Ammon's horn (tissue), 1 donor: ENCODE data around the gene COL27A1.

Experiments
- DNase-seq: peaks from one replicate; pipeline ENCODE4 v3.0.0-alpha.2; 2016; ENCODE audit warnings: low spot score

COL27A1 gene

GRCh38 chr9:114247491-114247890, 92.2 kb downstream of the COL27A1 start:
- no peak for DNase-seq

- peak; percentile 40 for DNase-seq
Measured at GRCh38 chr9:114248299-114248707, 93.0 kb downstream of the COL27A1 start.

GRCh38 chr9:114249424-114250234, 94.3 kb downstream of the COL27A1 start:
- no peak for DNase-seq

DNA sequence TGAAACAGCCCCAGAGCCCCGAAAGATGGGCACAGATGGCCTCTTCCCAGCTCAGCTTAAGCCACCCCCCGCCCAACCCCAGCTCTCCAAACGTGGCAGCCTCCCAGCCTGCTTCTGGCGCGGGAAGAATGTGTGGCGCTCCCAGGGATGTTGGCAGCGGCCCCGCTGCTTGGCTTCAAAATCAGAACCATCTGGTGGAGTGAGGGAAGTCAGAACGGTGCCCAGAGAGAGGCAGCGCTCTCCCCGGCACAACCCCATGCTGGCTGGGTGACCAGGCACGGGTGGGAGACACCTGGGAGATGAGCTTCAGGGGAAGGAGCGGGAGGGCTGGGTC, 94.9 kb downstream of the COL27A1 start:
- DNase-seq = peak; percentile 91

DNA sequence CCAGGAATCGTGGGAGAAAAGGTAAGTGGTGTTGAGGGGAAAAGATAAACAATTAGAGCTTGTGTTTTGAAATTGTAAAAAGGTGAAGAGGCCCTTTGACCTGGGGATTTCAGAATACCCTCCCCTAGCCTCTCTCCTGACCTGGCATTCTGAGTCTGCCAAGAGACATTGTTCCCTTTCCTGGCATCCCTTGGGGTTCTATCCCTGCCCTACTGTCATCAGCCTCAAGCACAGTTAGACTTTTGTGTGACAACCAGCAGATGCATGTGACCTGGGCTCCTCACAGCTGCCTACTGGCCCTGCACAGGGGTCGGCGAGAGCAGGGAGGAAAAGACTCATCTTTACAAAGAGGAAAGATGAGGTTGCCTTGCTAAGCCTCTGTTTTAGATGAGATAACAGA, 95.3 kb downstream of the COL27A1 start:
- no peak for DNase-seq

DNA sequence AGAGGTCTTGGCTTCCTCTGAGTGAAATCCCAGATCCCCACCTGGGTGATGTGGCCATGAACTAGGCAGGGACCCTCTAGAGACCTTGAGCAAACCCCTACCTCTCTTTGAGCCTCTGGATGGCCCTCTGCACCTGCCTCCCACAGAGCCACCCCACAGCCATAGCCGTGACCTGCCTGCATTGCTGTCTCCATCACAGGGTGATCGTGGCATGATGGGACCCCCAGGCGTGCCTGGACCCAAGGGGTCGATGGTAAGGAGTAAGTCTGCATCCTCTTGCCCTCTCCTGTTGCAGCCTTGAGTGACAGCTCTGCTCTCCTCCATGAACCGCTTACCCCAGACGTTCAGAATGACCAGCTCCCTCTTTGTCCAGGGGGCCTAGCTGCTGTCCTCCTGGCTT, 97.1 kb downstream of the COL27A1 start:
- DNase-seq = no peak

DNA sequence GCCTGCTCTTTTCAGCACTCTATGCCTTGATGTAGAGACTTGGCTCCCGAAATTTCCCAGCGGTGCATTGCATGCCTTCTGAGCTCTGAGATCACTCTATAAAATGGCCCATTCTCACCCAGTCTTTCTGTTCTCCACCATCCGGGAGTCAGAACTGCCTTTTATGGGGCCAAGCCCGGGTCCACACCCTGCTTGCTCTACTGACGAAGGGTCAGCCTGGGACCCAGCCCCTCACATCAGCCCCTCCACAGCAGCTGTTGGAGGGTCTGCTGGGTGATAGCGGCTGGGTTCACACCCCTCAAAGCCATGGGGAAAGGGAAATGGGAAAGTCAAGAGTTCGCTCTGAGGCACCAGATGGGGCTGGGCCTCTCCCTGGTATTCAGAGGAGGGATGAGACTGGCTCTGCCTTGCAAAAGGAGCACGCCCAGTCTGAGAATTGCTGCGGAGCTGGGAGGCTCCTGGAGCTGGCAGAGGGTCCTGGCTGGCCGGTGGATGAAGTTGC, 101.5 kb downstream of the COL27A1 start:
- no peak for DNase-seq

GRCh38 chr9:114258218-114258617, 102.9 kb downstream of the COL27A1 start:
- DNase-seq = no peak

DNA sequence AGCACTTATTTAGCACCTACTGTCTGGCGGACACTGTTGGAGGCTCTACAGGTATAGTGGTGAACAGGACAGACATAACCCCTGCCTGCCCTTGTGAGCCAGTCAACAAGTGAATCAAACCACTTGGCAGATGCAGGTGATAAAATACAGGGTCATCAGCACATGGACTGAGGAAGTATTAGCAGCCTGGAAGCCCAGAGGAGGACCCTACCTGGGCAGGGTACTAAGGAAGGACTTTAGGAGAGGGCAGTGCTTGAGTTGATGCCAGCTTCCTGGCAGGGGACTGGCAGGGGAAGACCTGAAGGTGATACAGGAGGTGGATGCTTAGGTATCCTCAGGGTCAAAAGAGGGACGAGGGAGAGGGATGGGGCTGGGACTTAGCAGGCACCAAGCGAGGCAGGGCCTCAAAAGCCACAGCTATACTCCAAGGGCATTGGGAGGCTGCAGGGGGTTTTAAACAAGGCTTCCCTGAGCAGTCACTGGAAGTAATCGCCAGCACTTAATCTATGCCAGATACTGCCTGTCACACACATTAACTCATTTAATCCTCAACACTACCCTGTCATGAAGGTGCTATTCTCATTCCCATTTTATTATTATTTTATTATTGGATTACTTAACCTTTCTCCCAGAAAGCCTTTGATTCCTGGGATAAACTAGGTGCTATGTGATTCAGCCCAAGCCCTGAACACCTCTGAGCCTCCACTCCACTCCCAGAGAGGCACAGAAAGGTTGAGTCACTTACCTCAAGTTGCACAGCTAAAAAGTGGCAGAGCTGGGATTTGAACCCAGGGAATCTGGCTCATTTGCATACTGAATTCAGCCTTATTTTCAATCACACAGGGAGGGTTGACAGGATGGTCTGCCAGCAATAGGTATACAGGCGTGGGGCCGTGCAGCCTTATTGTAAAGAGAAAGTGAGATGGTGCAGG, 103.8 kb downstream of the COL27A1 start:
- DNase-seq = no peak

- no peak for DNase-seq
Measured at GRCh38 chr9:114259798-114260523, 104.6 kb downstream of the COL27A1 start.

DNA sequence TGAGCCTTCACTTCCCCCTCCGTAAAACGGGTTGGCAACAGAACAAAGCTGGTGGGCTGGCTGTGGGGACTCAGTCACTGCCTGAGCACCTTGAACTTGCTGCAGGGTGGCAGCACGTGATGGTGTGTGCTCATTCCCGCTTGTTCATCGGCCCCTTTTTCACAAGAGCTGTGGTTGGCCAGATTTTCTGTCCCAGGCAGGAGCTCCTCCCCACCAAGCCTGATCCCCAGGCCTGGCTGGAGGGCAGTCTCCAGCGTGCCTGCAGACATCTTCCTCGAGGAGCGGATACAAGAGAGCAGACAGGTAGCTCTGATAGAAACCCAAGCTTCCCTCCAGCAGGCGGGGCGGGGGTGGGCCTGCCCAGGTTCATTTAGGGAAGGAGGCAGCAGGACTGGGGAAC, 105.7 kb downstream of the COL27A1 start:
- DNase-seq = no peak

GRCh38 chr9:114261987-114262386, 106.7 kb downstream of the COL27A1 start:
- no peak for DNase-seq

DNA sequence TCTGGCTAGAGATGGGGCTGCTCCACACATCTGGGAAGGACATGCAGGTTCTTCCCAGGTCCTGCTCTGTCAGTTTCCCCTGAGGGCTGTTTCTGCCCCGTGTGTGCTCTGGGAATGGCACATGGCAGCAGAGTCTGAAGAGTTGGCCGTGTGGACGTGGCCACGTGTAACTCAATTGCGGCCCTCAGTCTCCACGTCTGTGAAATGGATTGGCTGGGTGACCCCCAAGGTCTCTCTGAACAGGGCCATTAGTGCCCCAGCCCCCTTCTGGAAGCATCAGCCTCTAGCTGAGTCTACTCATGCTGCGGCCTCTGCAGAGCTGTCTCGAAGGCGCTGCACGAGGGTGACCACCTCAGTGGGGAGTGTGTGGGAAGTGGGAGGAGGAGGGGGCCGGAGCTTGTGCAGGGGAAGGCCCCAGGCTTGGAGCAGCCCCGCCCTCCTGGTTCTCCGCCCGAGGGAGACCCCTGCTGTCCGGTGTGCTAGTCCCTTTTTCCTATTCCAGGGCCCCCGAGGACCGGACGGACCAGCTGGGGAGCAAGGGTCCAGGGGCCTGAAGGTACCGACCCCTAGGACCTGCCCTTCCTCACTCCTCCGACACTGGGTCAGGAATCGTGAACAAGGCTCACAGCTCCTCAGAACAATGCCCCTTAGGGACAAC, 108.6 kb downstream of the COL27A1 start:
- DNase-seq = no peak

DNA sequence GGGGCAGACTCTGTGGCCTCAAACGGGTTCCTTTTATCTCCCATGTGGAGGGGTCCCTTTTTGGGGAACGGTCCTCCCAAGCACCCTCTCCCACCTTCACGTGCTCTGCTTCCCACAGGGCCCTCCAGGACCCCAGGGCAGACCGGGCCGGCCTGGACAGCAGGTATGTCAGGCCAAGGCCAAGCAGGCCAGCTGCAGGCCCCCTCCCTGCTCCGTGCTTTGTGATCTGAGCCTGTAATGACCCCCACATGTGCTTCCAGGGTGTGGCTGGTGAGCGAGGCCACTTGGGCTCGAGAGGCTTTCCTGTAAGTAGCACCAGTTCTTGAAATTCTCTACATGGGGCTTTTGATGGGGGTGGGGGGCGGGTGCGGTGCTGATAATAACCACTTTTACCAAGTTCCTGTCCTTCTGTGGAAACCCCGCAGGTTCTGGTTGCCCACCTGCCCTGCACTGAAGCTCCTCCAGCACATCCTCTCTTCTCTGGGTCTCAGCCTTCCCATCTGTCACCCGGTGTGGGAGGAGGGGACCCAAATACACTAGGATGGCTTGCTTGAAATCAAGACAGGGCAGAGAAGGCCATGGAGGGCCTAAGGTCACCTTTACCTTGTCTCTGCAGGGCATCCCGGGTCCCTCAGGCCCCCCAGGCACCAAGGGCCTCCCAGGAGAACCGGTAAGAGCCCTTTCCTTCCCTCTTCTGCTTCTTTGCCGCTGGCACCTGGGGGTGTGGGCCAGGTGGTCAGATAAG, 109.6 kb downstream of the COL27A1 start:
- no peak for DNase-seq

- no peak for DNase-seq
Measured at GRCh38 chr9:114266969-114267368, 111.6 kb downstream of the COL27A1 start.

DNA sequence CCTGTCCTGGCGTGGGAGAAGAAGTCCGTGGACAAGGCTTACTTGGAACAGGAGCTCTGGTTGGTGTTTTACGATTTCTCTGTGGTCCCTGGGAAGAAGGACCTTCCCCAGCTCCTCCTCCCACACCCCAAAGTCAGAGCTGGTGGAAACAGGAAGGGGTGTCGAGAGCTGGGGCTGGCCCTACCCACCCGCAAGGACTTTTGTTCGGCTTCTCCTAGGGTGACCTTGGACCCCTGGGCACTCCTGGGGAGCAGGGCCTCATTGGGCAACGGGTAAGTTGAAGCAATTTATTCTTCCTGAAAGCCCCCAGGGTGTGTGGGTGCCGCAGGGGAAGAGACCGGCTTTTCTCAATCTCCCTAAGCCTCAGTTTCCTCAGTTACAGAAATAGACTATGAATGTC, 113.7 kb downstream of the COL27A1 start:
- DNase-seq = no peak

DNA sequence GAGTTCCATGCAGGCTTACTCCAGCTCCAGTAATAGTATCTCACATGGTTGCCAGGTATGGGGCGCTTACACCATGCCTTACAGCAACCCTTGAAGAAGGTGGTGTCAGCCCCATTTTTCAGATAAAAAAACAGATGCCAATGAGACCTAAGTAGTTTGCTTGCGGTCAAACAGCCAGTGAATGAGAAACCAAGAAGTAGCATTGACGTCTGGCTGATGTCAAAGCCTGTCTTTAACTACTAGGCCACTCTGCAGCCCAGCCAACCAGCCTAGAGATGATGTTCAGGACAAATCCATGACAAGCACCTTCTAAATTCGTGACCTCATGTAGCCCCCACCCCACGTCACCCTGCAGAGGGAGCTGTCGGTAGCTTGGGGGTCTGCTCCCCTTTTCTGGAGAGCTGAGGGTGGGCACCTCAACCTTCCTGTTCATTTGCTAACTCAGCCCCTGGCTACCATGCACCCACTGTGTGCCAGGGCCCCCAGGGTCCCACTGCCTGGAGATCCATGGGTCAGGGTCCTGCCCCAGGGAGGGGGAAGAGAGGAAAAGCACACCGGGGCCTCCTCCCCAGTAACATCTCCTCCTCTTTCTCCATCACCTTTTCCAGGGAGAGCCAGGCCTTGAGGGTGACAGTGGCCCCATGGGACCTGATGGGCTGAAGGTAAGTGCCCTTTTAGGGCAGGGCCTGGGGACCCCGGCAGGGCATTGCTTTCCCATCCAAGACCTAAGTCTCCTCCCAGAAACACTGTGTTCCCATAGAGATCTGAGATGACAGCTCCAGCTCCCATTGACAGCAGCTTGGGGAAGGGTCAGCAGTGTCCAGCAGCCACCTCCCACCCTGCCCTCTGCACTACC, 115.0 kb downstream of the COL27A1 start:
- no peak for DNase-seq

- DNase-seq = peak; percentile 66
Measured at GRCh38 chr9:114271556-114272510, 116.5 kb downstream of the COL27A1 start.
